ENCODE data around the gene RHOB.
"Not testable (repeated sequence)": the region's sequence is repeated elsewhere in the genome, so short reads cannot be mapped to it uniquely, and the experiment has no call there.

RHOB gene

GRCh38 chr2:20446917-20447436 is at the start of gene RHOB:
Gene RHOB (plus strand): TSS chr2:20447074. CDS start chr2:20447466, 392 bp downstream.
- peak; percentile 31 for DNase-seq

DNA sequence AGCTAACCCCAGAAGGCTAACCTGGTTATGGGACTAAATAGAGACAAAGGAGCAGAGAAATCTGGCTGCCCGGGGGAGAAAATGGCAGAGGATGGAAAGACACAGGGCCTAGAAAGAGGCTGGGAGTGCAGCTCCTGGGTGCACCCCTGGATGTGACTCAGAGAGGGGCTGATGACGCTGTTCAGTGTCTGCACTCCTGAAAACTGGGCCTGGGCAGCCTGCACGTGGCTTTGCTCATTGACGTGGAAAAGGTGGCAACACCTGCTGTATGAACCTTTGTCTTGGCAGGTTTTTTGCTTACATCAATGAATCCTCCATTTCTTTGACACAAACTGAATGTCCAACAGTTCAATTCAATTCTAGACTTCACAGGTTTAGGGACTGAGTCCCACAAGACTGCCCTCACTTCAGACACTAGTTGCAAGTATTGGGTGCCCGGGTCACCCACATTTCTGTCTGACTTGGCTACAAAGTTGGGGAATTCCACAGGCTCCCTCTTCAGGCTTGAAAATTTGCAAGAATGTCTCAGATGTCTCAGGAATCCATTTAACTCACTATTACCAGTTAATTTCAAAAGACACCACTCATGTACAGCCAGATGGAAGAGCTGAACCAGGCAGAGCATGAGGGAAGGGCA is 48.9 kb upstream of the RHOB start:
- no peak for DNase-seq

GRCh38 chr2:20398956-20399567 is 47.8 kb upstream of the RHOB start:
- no peak for DNase-seq

GRCh38 chr2:20400306-20400705 is 46.6 kb upstream of the RHOB start:
- DNase-seq = no peak

DNA sequence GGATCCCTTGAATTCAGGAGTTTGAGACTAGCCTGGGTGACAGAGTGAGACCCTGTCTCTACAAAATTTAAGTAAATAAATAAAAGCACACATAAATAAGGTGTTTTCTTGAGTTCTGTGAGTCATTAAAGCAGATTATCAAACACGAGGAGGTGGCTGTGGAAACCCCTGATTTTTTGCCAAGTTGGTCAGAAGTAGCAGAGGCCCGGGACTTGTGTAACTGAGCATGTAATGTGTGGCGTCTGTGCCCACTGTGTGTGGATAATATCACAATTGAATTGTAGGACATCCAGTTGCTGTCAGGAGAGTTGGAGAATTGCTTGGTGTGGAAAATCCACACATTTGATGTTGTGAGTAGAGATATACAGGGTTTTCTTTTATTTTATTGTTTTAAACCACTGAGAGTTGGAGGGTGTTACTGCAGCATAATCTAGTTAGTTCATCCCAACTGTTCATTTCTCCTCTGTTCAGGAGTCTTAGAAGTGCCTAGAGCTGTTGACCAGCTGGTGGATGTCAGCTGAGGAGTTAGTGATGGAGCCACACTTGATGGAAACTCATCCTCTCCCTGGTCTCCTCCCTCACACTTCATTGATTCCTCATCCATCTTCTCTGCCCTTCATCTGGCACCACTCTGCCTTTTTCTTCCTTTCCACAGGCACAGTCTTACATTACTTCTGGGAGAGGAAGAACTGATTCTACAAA is 45.9 kb upstream of the RHOB start:
- DNase-seq = no peak

GRCh38 chr2:20401489-20401835 is 45.4 kb upstream of the RHOB start:
- no peak for DNase-seq

- DNase-seq = no peak
Observed at GRCh38 chr2:20403774-20404312, 43.0 kb upstream of the RHOB start.

DNA sequence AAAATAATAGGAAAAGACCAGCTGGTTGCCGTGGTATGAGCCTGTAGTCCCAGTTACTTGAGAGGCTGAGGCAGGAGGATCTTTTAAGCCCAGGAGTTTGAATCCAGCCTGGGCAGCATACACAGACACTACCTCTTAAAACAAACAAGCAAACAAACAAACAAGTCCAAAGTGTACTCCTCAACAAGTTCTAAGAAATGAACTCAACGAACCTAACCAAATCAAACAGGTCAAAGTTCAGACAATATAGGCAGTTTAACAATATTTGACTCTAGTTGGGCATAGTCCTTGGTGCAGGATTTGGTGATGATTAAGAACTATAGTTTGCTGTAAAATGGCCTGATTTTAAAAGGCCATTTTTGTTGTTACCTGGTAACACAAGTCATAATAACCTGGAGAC is 41.9 kb upstream of the RHOB start:
- no peak for DNase-seq

DNA sequence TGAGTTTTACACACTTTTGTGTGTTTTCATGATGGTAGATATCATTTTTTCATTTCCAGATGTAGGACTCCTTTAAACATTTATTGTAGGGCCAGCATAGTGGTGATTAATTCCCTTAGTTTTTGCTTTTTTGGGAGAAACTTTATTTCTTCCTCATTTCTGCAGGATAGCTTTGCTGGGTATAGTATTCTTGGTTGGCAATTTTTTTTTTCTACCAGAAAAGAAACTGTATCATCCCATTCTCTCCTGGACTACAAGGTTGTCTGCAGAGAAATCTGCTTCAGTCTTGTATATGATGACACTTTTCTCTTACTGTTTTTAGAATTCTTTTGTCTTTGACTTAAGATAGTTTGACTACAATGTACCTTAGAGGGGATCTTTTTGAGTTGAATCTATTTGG is 37.8 kb upstream of the RHOB start:
- DNase-seq = no peak

GRCh38 chr2:20410556-20411277 is 36.2 kb upstream of the RHOB start:
- no peak for DNase-seq

- DNase-seq = peak; percentile 34
Observed at GRCh38 chr2:20411361-20411894, 35.4 kb upstream of the RHOB start.

DNA sequence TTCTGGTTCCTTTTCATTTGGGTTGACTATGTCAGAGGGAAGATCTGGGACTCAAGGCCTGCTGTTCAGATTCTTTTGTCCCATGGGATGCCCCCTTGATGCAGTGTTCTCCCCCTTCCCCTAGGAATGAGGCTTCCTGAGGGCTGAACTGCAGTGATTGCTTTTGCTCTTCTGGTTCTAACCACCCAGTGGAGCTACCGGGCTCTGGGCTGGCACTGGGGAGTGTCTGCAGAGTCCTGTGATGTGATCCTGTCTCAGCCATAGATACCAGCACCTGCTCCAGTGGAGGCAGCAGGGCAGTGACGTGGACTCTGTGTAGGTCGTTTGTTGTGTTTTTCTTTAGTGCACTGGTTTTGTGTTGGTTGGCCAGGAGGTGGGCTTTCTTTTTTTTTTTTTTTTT is 32.1 kb upstream of the RHOB start:
- no peak for DNase-seq

DNA sequence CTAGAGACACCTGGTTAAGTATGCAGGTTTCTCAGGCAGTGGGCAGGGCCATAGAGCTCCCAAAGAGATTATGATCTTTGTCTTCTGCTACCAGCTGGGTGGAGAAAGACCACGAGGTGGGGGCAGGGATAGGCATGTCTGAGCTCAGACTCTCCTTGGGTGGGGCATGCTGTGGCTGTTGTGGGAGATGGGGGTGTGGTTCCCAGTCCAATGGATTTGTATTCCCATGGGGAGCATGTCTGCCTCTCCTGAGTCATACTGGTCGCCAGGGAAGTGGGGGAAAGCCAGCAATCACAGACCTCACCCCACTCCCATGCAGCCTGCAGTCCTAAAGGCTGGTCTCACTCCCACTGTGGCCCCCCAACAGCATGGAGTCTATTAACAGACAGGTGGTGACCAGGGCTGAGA is 31.4 kb upstream of the RHOB start:
- DNase-seq = no peak

- DNase-seq = no peak
Observed at GRCh38 chr2:20416723-20417122, 30.2 kb upstream of the RHOB start.

DNA sequence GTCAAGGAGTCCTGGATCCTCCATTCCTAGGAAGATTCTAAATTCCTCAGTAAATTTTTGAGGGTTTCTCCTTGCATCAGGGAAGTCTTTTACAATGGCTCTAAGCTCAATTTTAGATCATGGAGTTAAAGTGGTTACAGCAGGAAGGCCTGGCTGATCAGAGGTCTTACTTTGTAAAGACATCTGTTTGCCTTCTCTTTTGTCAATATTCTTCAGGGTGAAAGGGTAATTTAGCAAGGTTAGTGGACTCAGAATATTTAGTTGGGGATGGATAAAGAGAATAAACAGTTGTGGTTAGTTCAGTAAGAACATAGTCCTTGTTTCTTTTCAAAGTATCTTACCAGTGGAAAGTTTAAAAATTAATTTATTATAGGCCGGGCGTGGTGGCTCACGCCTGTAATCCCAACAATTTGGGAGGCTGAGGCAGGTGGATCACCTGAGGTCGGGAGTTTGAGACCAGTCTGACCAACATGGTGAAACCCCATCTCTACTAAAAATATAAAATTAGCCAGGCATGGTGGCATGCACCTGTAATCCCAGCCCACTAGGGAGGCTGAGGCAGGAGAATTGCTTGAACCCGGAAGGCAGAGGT is 29.5 kb upstream of the RHOB start:
- not testable (repeated sequence) for DNase-seq

GRCh38 chr2:20418519-20418918 is 28.4 kb upstream of the RHOB start:
- DNase-seq = no peak

GRCh38 chr2:20419007-20419576 is 27.8 kb upstream of the RHOB start:
- no peak for DNase-seq

DNA sequence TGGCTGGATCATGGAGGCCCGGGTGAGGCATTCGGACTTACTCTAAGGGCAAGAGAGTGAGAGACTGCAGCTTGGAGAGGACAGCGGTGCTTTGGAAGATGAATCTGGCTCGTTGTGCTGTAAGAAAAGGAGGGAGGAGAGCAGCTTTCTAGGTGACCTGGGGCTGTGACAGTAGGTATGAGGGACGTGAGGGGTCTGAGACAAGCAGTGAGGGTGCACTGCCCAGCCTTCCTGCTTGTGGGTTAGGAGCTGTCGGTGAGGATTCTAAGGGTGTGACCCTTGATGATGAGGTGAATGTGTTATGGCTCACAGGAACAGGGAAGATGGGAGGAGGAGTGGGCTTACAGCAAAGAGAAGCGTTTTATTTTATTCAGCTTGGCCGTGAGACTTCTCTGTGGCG is 27.1 kb upstream of the RHOB start:
- no peak for DNase-seq

DNA sequence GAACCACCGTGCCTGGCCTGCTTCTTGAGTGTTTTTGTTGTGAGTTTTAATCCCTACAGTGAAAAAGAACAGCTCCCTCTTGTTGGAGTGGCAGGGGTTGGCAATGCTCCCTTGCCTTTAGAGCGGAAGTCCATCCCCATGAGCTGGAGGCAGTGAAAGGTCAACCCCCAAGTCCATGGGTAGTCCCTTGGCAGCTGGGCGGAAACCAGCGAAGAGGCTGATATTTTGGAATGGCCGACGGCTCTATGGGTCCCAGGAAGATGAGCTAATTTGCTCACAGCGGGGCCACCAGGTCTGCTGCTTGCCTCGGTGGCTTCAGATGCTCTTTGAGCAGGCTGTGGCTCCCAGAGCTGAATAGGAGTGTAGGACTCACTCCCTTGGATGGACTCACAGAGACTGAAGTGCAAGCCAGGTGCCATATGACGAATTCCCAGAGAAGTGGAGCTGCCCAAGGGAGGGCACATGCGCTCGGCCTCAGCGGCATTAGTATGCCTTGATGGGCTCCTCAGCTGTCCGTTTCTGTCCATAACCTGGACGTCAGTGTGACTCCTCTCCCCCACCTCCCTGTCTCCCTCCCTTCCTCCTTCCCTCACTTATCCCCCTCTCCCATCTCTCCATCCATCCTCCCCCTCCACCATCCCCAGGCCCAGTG is 25.4 kb upstream of the RHOB start:
- DNase-seq = no peak

GRCh38 chr2:20421988-20422370 is 24.9 kb upstream of the RHOB start:
- DNase-seq = no peak

- no peak for DNase-seq
Observed at GRCh38 chr2:20422402-20423271, 24.2 kb upstream of the RHOB start.
